Gastrocnemius medialis (tissue), 4 donors: ENCODE data around the gene CCL4. TPM values are rescaled to one million over a fixed set of nuclear protein-coding genes. Genes with fewer than 3 reads are reported as not detected.
"Not testable (repeated sequence)": the region's sequence is repeated elsewhere in the genome, so short reads cannot be mapped to it uniquely, and the experiment has no call there.

Experiments used
- ATAC-seq, 2 donors: fragments of 150-250 bp; one replicate each; pipeline ENCODE4 v1.9.1; 2016
- DNase-seq, 2 donors: peaks; one replicate each; pipeline ENCODE4 v3.0.0-alpha.2; 2019
- H3K27ac ChIP-seq, 4 donors: fragments of 200-600 bp; sonication (generic); 1 replicate in 1 of 4; 2 replicates in 3 of 4; pipeline ENCODE4 v1.5.1; 2016 to 2018; ENCODE audit warnings: mild to moderate bottlenecking in 2 of 4, moderate library complexity in 1 of 4
- H3K27me3 ChIP-seq, 3 donors: fragments of 200-600 bp; sonication (generic) in 2 of 3; 1 replicate in 1 of 3; 2 replicates in 2 of 3; pipeline versions ENCODE4 v1.5.1 to v1.6.0; 2016 to 2019; ENCODE audit warnings: mild to moderate bottlenecking in 1 of 3, moderate library complexity in 1 of 3
- H3K36me3 ChIP-seq, 2 donors: fragments of 200-600 bp; sonication (generic) in 1 of 2; one replicate each; pipeline ENCODE4 v1.5.1; 2017 to 2018
- H3K4me1 ChIP-seq, 2 donors: fragments of 200-600 bp; sonication (generic) in 1 of 2; one replicate each; pipeline ENCODE4 v1.5.1; 2016 to 2017; ENCODE audit warnings: mild to moderate bottlenecking in 2 of 2
- H3K4me3 ChIP-seq, 4 donors: fragments of 200-600 bp; sonication (generic) in 3 of 4; 1 replicate in 1 of 4; 2 replicates in 3 of 4; pipeline ENCODE4 v1.5.1; 2016 to 2019; ENCODE audit warnings: mild to moderate bottlenecking in 2 of 4
- H3K9me3 ChIP-seq, 3 donors: fragments of 200-600 bp; sonication (generic) in 2 of 3; 1 replicate in 1 of 3; 2 replicates in 2 of 3; pipeline ENCODE4 v1.5.1; 2016 to 2019
- POLR2A ChIP-seq, 2 donors: fragments of 450-650 bp; IDR thresholded peaks; one replicate each; pipeline ENCODE4 v1.6.1; 2017; ENCODE audit warnings: antibody characterized with exemption in 2 of 2, mild to moderate bottlenecking in 2 of 2, moderate library complexity in 2 of 2
- in situ Hi-C, 4 donors: fragments of 200-750 bp; cut with MboI; loops; one replicate each; pipeline versions ENCODE4 v1.15.0 to v1.8.0; 2017; ENCODE audit warnings: low sequenced_read_pairs in 4 of 4
- intact Hi-C: fragments of 100-400 bp; cut with DNase I; formaldehyde crosslinking; loops from one replicate; pipeline ENCODE4 v1.15.1; 2023; ENCODE audit warnings: low total_unique reads
- total RNA-seq, 4 donors: library from RNA; depleted of rRNA; stranded (reverse); fragments of >200 nt; gene quantifications; one replicate each; pipeline versions ENCODE4 v1.1.0 to v1.2.3, GENCODE V29; 2016
- TF ChIP-seq, protein P1 (sequence below), 5 experiments: fragments of 450-650 bp in 3 of 5; fragments of 200-600 bp in 2 of 5; sonication (generic) in 2 of 5; IDR thresholded peaks in 4 of 5; conservative IDR thresholded peaks in 1 of 5; 1 replicate in 4 of 5; 2 replicates in 1 of 5; pipeline ENCODE4 v1.5.1; 2016 to 2019; ENCODE audit warnings: antibody characterized with exemption in 5 of 5, mild to moderate bottlenecking in 3 of 5, moderate library complexity in 3 of 5

The CCL4 gene
- total RNA-seq, 4 donors from 2014 or later, result 0.42 to 0.49 TPM; not detected in 2

DNA sequence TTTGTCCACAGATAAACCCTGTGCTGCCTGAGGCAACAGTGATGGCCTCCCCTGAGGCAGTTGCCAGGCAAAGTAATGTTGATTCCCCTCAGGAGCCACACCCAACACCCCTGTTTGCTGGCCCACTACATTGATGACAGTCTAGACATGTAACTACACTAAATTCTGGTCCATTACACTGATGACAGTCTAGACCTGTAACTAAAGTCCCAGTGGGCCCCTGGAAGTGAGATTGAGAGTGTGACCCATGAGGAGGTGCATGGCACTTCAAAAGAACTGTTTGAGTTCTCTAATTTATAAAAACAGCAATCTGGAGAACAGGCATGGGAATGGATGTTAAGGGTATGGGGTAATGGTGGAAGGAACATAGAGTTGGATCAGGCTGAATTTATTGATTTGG lies 8.9 kb downstream of the CCL4 start:
- H3K9me3 ChIP-seq, result no peaks in the 10 kb centered on the region
- no peak for ATAC-seq
- no peak overlapping the region for H3K4me3 ChIP-seq
- in situ Hi-C loops (loop anchor here in 1 of 4 donors (10.0 kb wide), 1 partner anchor 72 kb away; no protein-coding TSS in a partner anchor), intact Hi-C loops (no loop called here)
- H3K27me3 ChIP-seq, result no peaks in the 10 kb centered on the region
- no peak overlapping the region for H3K27ac ChIP-seq
- TF ChIP-seq POLR2A (IDR thresholded peaks at IDR 0.05), result no peak
- TF ChIP-seq, protein P1, sequence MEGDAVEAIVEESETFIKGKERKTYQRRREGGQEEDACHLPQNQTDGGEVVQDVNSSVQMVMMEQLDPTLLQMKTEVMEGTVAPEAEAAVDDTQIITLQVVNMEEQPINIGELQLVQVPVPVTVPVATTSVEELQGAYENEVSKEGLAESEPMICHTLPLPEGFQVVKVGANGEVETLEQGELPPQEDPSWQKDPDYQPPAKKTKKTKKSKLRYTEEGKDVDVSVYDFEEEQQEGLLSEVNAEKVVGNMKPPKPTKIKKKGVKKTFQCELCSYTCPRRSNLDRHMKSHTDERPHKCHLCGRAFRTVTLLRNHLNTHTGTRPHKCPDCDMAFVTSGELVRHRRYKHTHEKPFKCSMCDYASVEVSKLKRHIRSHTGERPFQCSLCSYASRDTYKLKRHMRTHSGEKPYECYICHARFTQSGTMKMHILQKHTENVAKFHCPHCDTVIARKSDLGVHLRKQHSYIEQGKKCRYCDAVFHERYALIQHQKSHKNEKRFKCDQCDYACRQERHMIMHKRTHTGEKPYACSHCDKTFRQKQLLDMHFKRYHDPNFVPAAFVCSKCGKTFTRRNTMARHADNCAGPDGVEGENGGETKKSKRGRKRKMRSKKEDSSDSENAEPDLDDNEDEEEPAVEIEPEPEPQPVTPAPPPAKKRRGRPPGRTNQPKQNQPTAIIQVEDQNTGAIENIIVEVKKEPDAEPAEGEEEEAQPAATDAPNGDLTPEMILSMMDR (IDR thresholded peaks at IDR 0.05 in 4 of 5, conservative IDR thresholded peaks at IDR 0.05 in 1 of 5), result no peak
- no peak for DNase-seq
- H3K36me3 ChIP-seq, result no peaks in the 10 kb centered on the region
- H3K4me1 ChIP-seq, result no peaks in the 10 kb centered on the region

DNA sequence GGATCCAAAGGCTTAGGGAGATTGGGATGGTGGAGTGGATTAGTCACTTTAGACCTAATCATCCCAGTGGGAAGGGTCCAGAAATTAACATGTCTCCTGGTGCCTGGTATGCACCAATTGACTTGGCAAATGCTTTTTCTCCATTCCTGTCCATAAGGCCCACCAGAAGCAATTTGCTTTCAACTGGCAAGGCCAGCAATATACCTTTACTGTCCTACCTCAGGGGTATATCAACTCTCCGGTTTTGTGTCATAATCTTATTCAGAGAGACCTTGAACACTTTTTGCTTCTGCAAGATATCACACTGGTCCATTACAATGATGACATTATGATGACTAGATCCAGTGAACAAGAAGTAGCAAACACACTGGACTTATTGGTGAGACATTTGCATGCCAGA lies 9.5 kb downstream of the CCL4 start:
- H3K36me3 ChIP-seq, H3K4me1 ChIP-seq, H3K27me3 ChIP-seq, ATAC-seq, H3K27ac ChIP-seq, DNase-seq, H3K4me3 ChIP-seq, intact Hi-C loops, H3K9me3 ChIP-seq: not testable (repeated sequence)
- in situ Hi-C loops, result loop anchor here in 1 of 4 donors (10.0 kb wide), 1 partner anchor 72 kb away; no protein-coding TSS in a partner anchor

DNA sequence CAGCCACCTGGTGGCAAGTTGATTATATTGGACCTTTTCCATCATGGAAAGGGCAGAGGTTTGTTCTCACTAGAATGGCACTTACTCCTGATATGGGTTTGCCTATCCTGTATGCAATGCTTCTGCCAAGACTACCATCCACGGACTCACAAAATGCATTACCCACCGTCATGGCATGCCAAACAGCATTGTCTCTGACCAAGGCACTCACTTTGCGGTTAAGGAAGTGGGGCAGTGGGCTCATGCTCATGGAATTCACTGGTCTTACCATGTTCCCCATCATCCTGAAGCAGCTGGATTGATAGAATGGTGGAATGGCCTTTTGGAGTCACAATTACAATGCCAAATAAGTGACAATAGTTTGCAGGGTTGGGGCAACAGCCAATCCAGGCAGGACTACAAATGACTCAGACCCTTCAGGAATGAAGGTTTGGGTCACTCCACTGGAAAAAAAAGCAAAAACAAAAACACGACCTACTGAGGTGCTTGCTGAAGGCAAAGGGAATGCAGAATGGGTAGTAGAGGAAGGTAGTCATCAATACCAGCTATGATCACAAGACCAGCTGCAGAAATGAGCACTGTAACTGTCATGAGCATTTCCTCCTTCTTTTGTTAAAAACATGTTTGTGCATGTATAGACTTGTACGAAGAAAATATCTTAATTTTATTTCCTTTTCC lies 11.5 kb downstream of the CCL4 start:
- ATAC-seq, DNase-seq, H3K27me3 ChIP-seq, H3K36me3 ChIP-seq, intact Hi-C loops, H3K4me3 ChIP-seq, H3K4me1 ChIP-seq, H3K27ac ChIP-seq, H3K9me3 ChIP-seq: not testable (repeated sequence)
- in situ Hi-C loops, result loop anchor here in 1 of 4 donors (10.0 kb wide), 1 partner anchor 70 kb away; no protein-coding TSS in a partner anchor

DNA sequence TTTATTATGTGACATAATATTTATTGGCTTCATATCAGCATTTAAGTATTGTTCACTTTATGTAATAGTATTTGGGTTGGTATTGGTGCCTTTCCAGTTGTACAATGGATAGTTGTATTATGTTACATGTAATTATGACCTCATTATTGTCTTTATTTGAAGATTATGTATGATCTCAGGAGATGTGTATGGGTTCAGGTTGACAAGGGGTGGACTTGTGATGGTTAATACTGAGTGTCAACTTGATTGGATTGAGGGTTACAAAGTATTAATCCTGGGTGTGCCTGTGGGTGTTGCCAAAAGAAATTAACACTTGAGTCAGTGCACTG lies 12.0 kb downstream of the CCL4 start:
- in situ Hi-C loops, result loop anchor here in 1 of 4 donors (10.0 kb wide), 1 partner anchor 69 kb away; no protein-coding TSS in a partner anchor
- ATAC-seq, H3K36me3 ChIP-seq, DNase-seq, H3K9me3 ChIP-seq, H3K27me3 ChIP-seq, H3K4me1 ChIP-seq, H3K4me3 ChIP-seq, intact Hi-C loops, H3K27ac ChIP-seq: not testable (repeated sequence)

DNA sequence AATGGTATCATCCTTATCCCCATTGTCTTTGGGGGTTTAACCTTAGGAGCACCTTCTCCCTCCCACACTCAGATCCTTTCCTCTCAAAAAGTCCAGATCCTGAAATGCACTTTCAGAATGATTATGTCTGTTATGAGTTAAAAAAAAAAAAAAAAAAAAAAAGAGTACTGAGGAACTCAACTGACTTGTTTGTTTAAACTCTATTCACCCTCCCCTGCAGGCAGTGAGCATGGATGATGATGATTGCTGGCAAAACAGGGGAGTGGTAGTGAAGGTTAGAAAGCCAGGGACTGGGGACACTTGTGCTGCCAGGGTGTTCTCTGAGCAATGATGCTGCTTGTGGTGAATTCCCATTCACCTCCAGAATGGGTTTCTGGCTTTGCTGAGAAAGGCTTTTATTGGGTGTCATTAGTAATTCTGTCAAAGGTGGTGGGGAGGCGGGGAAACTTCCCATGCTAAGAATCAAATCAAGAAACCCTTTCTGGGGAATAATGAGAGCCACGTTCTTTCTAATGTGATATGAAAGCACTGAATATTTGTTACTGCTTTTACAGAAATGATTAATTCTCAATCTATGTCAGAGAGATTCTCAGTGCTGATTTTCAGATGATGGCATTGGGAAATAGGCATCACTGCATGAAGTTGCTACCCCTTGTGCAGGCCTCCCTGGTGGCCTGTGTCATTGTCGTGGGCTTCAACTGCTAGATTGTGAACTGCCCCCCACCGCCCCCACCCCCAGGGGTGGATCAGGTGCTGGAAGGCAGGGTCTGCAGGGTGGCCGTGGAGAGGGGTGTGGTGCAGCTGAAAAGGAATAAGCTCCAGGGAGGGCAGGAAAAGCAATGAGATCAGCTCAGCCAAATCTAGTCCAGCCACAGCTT lies 14.1 kb downstream of the CCL4 start:
- no peaks in the 10 kb centered on the region for H3K9me3 ChIP-seq
- no peaks in the 10 kb centered on the region for H3K27me3 ChIP-seq
- intact Hi-C loops, result no loop called here
- in situ Hi-C loops, result loop anchor here in 1 of 4 donors (10.0 kb wide), 1 partner anchor 67 kb away; no protein-coding TSS in a partner anchor
- ATAC-seq, result no peak
- H3K4me3 ChIP-seq, result no peak overlapping the region
- no peaks in the 10 kb centered on the region for H3K4me1 ChIP-seq
- no peak for TF ChIP-seq POLR2A (IDR thresholded peaks at IDR 0.05)
- no peak overlapping the region for H3K27ac ChIP-seq
- no peaks in the 10 kb centered on the region for H3K36me3 ChIP-seq
- no peak for DNase-seq

DNA sequence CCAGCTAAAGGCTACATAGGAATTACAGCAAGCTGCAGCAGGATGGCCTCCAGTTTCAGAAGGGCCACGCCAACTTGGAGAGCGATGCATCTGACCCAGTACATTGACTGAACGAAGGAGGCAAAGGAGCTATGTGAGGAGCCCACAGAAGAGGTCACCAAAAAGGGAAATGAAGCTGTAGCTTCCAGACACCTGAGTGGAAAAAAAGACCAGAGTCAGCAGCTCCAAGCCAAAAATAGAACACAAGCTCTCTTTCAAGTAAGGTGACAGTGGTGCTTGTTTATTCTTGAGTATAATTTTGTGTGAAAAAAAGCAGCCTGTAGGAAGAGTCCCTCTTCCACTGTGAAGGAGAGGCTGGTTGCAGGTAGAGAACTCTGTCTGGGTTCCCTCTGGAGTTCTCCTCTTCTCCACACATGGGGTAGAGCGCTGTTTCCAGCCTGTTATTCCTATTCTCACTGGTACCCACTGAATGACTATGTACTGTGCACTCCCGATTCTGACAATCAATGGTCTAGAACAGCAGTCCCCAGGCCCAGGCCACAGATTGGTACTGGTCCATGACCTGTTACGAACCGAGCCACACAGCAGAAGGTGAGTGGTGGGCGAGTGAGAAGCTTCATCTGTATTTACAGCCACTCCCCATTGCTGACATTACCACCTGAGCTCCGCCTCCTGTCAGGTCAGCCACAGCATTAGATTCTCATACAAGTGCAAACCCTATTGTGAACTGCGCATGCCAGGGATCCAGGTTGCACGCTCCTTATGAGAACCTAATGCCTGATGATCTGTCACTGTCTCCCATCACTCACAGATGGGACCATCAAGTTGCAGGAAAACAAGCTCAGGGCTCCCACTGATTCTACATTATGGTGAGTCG lies 15.1 kb downstream of the CCL4 start:
- TF ChIP-seq POLR2A (IDR thresholded peaks at IDR 0.05), result no peak
- ATAC-seq (no peak), DNase-seq (no peak)
- intact Hi-C loops, result no loop called here
- H3K9me3 ChIP-seq, result no peaks in the 10 kb centered on the region
- no peak overlapping the region for H3K27ac ChIP-seq
- in situ Hi-C loops, result loop anchor here in 1 of 4 donors (10.0 kb wide), 1 partner anchor 66 kb away; no protein-coding TSS in a partner anchor
- H3K27me3 ChIP-seq, result no peaks in the 10 kb centered on the region
- no peaks in the 10 kb centered on the region for H3K4me1 ChIP-seq
- no peaks in the 10 kb centered on the region for H3K36me3 ChIP-seq
- H3K4me3 ChIP-seq, result no peak overlapping the region
